Inflammatory macrophage (primary cell): ENCODE data around the gene CERS6.

ENCODE experiments used
- DNase-seq, 2 donors: peaks; one replicate each; pipeline ENCODE4 v3.0.0-alpha.2; 2020 to 2022

Gene CERS6

GRCh38 chr2:168573128-168573903, 117.2 kb downstream of the CERS6 start:
- DNase-seq, result peak in 1 of 2 donors; percentile 8

DNA sequence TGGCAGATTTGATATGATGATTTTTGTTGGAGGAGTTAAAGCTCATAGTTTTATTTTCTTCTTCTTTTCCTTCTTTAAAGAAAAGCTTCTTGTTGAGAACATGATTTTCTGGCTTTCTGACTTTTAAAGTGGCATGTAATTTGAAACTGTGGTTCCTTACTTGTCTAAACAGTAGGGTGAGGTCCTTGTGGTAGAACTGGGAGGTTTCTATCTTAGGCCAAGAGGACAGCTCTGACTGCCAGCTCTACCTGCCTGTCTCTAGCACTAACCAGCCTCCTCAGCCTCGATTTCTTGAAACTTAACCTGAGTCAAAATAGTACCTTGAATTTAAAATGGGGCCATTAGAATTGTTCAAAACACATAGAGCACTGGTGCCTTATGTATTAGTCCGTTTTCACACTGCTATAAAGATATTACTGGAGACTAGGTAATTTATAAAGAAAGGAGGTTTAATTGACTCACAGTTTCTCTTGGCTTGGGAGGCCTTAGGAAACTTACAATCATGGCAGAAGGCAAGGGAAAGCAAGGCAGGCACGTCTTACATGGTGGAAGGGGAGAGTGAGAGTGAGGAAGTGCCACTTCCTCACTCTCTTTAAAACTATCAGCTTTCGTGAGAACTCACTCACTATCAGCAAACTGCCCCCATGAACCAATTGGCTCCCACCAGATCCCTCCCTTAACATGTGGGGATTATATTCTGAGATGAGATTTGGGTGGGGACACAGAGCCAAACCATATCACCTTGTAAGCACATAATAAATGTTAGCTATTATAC, 119.0 kb downstream of the CERS6 start:
- DNase-seq, result no peak

DNA sequence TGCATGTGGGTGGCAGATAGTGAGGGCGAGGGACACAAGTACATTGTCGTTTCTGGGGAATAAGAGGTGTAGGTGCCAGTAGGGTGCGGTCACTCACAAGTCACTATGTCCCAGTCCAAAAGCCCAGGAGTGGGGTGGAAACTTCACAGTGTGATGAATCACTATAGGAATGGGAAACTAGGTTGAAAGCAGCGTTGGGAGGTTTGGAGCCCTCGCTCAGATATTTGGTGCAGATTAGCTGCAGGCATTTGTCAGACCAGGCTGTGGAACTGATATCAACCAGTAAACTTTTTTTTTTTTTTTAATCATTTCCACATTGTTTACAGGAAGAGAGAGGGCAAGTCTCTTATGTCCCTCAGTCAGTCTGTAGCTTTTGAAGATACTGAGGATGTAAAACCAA, 121.8 kb downstream of the CERS6 start:
- no peak for DNase-seq

DNA sequence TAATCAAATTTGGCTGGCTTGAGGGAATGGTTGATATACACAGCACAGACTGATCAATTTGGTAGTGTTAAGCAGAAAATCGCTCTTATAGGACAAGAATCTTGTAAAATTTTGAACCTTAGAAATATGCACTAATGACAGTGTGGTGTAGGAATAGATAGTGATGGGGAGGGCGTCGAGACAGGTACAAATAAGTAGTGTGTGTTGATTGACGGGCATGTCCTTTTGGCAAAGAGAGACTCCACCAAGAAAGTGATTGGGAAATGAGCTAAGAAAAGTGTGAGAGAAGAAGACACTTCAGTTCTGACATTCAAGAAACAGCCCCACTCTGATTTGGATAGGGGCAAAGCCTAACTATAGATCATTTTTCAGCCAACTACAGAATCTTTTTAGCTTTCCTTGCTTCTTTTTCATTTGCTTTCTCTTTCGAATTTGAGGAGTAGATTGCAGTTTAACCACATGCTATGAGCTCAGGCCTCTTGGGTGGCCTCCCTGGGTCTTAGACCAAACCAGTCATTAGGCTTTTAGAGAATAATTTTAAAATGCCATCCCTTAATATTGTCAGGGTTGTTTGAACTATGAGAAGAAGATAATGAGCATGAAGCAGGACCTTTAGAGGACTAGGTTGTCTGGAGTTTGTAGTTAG, 127.1 kb downstream of the CERS6 start:
- no peak for DNase-seq

DNA sequence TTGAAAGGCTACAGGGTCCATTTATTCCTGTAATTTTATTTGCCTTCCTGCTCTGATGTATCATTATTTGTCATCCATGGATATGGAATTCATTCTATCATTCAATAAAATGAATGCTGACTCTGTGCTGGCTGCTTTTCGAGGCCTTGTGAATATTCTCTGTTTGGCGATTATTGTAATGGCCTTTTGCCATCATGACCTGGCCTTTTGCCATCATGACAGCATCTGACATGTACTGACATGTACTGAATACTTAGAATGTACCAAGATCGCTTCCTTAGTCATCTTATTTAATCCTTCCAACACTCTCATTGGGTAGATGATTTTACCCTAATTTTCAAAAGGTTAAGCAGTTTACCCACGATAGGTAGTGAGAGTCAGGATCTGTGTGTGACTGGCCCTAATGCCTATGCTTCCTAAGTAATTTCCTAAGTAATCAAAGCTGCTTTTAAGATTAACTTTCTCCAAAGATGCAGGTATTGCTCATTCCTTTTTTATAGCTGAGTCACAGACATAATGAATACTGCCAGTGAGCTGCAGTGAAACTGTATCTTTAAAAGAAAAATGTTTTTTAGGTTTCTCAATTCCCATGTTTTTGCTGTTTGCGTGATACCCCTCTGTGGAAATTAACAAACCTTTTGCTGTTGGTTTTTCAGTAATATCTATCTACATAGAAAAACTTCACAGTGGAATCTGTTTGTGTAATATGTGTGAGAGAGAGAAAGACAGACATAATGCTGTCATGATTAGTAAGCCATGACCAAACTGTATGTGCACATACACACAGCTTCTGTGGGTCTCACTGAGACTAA, 127.8 kb downstream of the CERS6 start:
- no peak for DNase-seq

DNA sequence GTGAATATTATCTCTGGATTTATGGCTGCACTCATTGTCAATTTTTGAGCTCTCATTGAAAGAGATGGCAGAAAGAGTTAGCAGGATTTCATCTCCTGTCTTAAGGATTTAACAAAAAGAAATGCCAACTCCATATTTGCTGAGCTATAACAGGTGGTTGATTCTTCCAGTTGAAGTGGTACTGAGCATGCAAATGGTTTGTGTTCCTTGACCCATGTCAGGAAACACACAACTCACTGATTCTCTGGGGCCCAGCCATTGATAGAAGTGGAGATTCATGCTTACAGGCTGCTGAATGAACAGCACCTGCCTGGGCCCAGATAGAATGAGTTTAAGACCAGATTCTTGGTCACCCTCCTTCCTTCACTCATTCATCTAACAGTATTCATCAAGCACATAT, 128.8 kb downstream of the CERS6 start:
- DNase-seq, result no peak

GRCh38 chr2:168585700-168586099, 129.6 kb downstream of the CERS6 start:
- peak; percentile 11 to 29 for DNase-seq

DNA sequence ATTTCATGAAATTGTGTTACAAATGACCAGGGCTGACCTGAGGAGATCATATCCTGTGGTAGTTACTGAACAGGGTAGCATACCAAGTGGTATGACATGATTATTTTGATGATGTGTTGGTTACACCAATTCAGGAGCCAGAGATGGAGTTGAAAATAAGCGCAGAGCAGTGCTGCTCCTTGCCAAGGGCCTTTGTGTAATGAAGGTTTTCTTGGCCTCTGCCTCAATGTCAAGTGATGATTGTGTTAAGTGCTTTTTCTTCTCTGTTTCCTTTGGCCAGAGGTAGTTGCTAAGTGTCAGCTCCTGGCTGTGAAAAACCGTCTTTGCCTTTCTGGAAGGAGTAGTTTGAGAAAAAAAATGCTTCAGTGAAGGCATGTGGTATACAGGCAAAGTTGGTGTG, 131.2 kb downstream of the CERS6 start:
- DNase-seq, result no peak

DNA sequence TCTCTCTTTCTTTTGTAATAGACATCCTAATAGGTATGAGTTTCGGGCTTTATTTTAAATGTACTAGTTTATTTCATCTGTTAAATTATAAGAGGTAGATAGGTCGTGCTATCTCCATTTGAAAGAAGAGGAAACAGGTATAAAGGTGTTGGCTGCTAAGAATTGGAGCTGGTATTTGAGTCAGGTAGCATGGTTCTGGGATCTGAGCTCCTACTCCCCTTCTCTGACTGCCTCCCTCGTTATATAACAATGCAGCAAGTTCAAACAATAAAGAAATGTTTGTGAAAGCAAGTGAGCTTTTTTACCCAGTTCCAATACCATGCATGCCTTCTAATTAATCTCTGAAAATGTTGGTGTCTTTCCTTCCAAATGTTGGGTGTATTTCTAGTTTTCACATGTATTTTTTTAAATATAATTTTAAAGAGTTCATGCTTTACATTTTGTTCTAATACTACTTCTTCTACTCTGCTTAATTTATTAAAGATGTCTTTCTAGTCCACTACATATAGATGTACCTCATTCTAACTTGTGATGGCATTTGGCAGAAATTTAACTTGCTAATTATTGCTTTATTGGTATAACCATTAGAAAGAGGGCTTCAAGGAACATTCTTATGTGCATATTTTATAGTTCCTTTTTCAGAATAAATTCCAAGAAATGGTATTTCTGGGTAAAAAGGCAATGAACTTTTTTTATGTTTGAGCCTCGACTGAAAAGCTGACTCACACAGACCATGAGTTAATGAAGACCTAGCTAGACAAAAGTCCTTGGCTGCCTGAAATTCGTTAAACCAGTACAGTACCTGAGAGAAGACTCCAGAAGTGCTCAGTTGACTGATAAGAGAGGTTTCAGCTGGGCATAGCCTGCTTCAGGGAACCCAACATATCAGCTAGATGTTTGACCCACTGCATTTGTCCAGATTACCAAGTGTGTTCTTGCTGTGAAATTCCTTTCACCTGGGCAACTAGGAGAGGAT, 133.5 kb downstream of the CERS6 start:
- peak; percentile 9 to 59 for DNase-seq

DNA sequence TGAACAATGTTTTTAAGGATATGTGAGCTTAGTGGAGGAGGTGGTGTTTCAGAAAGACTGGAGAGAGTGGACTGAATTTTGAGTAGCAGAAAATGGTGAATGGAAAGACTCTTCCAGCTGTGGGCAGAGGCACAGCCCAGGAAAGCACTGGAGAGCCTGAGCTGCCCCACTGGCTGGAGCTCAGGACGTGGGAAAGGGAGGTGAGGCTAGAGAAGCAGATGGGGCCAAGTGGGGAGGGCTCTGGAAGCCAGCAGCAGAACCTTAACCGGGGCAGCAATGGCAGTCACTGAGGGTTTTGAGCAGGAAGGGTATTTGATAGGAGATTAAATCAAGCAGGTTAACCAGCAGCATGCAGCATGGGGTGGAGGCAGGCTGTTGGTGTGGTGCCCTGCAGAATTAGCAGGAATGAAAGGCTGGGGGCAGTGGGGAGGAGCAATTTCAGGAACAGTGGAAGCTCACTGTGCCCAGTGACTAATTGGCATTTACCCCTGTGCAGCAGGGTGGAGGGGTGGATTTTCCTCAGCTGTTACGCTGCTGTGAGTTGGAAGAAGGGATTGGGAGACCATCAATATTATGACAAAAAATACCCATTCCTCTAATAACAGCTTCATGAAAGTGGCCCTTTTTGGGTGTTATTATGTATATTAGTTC, 136.2 kb downstream of the CERS6 start:
- no peak for DNase-seq

- DNase-seq, result no peak
Observed at GRCh38 chr2:168593713-168594112, 137.6 kb downstream of the CERS6 start.

DNA sequence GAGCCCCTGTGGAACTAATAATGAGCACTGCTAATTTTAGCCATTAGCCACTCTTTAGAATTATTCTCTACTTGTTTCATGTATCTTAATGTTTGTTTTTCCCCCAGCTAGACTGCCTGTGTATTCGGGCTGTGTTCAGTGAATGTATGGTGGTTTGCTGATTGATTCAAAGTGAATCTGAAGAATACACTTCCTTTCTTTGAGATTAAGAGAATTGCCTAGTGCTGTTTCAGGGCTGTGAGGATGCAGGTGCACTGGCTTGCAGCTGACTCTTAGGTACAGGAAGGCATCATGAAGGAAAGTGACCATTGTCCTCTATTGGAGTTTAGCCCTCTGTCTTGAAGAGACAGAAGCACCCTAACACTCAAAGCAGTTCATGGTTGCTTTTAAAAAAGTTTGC, 138.7 kb downstream of the CERS6 start:
- no peak for DNase-seq

- DNase-seq, result no peak
Observed at GRCh38 chr2:168596881-168597655, 141.0 kb downstream of the CERS6 start.

DNA sequence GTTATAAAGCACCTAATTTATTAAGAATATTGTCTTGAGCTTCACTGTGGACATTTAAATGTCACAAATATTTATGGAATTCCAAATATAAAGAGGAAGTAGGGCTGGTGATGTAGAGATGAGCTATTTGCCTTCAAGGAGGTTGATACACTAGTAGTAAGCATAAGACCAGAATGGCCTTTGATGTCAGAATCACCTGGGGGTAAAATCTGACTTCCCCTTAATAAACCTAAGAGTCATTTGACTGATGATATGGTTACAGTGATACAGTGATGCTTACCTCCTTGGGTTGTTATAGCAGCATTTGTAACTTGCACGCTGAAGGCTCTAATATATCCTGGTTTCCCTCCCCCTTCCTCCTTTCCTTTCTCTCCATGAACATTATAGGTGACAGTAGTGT, 143.7 kb downstream of the CERS6 start:
- no peak for DNase-seq

DNA sequence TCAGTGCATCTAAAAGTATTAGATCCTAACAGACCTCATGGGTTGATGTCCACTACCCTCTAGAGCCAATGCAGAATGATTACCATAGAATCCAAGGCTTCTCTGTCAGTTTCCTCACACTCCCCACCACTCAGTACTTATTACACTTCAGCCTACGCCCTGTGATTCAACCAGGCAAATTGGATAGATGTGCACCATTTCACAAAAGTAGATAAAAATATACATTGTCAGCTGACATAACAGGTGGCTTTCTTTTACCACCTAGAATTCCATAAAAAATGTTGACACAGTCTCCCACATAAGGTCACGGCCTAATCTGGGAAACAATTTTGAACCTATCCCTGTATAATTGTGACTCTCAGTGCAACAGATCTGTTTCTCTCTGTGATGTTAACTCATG, 144.9 kb downstream of the CERS6 start:
- no peak for DNase-seq

- peak in 1 of 2 donors; percentile 4 for DNase-seq
Observed at GRCh38 chr2:168601741-168602140, 145.7 kb downstream of the CERS6 start.

GRCh38 chr2:168602379-168602778, 146.3 kb downstream of the CERS6 start:
- no peak for DNase-seq

DNA sequence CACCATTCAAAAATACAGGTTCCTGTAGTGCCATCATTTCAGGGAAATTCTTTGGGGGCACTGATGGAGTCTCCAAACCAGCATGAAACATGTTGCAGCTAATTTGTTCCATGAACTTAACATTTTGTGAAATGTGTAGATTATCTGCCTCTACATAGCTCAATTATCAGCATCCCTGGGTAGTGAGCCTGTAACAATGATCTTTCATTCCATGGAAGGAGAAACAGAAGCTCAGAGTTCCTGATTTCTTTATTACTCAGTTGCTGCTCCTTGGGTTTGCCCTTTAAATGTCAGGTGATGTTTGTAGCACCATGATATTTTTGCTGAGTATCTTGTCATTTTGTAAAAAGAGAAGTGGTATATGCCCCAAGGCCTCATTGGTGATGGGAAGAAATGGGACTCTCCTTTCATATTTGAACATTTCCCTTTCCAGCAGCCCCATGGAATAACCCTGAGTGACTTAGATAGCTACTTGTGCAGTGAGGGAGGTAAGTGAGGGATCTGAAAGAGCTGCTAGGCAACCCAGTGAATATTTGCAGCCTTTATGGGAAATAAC, 146.9 kb downstream of the CERS6 start:
- DNase-seq, result peak; percentile 24 to 28

DNA sequence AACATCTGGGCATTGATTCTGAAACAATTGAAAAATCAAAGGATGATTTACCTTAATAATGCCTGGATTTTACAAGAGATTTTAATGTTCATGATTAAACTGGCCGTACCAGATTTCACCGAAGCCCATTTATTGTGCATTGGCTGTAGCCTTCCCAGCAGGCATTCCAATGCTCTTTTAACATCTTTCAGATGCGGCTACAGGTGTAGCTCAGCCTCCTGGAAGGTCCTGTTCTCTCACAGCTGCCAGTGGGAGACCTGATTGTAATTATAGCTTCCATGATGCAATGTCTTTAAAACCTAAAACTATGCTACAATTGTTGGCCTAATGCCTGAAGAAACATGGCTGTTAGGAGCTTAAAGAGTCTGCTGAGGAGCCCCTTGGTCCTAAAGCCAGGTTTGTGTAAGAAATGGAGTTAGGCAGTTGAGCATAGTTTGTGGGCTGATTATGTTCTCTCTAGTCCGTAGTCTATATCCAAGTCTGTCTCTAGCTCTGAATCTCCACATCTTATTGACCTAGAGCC, 147.4 kb downstream of the CERS6 start:
- DNase-seq, result no peak

DNA sequence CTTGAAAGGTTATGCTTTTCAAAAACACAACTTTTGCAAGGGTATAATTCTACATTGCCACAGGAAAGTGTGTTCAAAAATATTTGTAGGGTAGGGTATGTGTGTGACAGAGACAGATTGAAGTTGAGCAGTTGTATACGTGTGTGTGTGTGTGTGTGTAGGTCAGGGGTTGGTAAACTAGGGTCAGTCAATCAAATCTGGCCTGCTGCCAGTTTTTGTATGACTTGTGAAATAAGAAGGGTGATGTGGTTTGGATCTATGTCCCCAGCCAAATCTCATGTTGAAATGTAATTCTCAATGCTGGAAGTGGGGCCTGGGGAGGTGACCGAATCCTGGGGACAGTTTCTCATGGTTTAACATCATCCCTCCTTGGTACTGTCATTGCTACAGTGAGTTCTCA, 148.2 kb downstream of the CERS6 start:
- no peak for DNase-seq
